ENCODE results near the gene SMYD3.

SMYD3 gene

DNA sequence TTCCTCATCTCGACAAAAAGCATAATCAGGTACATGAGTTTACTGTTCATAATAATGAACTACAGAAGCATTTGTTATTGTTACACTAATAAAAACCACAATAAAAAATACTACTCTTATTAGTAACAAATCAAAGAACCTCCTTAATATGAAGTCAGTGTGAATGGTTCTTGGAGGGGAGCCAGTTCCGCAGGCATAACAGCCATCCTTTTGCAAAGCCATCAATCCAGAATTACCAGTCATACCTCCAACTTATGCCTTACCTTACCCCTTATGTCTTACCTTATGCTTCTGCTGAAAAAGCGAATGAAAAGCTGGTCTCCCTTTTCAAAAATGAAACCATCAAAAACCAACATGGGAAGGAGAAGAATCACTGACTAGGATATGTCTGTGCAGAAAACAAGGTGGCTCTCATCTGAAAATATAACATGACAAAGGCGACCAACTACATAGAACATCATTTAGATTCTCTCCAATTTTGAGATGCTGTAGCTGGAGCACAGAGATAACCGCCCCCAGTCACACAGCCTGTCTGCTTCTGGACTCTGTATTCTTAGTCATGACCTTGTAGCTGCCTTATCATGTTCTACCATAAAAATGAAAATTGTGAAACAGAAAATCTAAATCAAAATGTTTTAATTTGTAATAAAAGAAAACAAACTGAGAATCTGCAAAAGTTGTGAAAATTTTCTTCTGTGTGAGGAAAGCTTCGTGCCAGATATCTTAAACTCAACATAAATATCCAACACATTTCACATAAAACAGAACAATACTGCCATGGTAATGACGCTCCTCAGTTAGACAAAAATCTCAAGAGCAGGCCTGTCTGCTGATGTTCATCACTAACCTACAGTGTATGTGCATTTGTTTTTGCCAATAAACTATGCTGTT lies 438.2 kb downstream of the SMYD3 start:
- H3K27me3 ChIP-seq (replicated peaks) = no peaks in the 10 kb centered on the region
- H3K4me3 ChIP-seq (ENCODE audit: low read depth, low read length) = no peak overlapping the region
- DNase-seq = no peak
- no peaks in the 10 kb centered on the region for H3K36me3 ChIP-seq (replicated peaks)
- in situ Hi-C loops (cut with HindIII; ENCODE audit: low pct_ligation_motif_present, low sequenced_read_pairs) = no loop called here
- no peak overlapping the region for H3K27ac ChIP-seq
- TF ChIP-seq, protein P1, sequence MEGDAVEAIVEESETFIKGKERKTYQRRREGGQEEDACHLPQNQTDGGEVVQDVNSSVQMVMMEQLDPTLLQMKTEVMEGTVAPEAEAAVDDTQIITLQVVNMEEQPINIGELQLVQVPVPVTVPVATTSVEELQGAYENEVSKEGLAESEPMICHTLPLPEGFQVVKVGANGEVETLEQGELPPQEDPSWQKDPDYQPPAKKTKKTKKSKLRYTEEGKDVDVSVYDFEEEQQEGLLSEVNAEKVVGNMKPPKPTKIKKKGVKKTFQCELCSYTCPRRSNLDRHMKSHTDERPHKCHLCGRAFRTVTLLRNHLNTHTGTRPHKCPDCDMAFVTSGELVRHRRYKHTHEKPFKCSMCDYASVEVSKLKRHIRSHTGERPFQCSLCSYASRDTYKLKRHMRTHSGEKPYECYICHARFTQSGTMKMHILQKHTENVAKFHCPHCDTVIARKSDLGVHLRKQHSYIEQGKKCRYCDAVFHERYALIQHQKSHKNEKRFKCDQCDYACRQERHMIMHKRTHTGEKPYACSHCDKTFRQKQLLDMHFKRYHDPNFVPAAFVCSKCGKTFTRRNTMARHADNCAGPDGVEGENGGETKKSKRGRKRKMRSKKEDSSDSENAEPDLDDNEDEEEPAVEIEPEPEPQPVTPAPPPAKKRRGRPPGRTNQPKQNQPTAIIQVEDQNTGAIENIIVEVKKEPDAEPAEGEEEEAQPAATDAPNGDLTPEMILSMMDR (IDR thresholded peaks at IDR 0.05; ENCODE audit: low read depth, low read length, missing control alignments) = no peak

DNA sequence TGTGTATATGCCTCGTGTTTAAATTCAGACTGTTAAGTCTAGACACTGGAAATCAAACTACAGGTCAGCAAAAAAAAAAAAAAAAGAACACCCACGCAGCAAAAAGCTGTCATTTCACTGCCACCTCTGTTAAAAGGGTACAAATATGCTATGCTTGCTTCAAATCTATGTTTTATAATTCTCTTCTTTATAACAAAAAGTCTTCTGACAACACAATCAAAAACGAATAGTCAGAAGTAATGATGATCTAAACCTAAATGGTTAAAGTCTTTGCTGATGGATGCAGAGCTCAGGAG lies 438.9 kb downstream of the SMYD3 start:
- no peaks in the 10 kb centered on the region for H3K27me3 ChIP-seq (replicated peaks)
- TF ChIP-seq, protein P1 (IDR thresholded peaks at IDR 0.05; ENCODE audit: low read depth, low read length, missing control alignments) = no peak
- DNase-seq = no peak
- H3K27ac ChIP-seq = no peak overlapping the region
- in situ Hi-C loops (cut with HindIII; ENCODE audit: low pct_ligation_motif_present, low sequenced_read_pairs) = no loop called here
- H3K36me3 ChIP-seq (replicated peaks) = no peaks in the 10 kb centered on the region
- H3K4me3 ChIP-seq (ENCODE audit: low read depth, low read length) = no peak overlapping the region

DNA sequence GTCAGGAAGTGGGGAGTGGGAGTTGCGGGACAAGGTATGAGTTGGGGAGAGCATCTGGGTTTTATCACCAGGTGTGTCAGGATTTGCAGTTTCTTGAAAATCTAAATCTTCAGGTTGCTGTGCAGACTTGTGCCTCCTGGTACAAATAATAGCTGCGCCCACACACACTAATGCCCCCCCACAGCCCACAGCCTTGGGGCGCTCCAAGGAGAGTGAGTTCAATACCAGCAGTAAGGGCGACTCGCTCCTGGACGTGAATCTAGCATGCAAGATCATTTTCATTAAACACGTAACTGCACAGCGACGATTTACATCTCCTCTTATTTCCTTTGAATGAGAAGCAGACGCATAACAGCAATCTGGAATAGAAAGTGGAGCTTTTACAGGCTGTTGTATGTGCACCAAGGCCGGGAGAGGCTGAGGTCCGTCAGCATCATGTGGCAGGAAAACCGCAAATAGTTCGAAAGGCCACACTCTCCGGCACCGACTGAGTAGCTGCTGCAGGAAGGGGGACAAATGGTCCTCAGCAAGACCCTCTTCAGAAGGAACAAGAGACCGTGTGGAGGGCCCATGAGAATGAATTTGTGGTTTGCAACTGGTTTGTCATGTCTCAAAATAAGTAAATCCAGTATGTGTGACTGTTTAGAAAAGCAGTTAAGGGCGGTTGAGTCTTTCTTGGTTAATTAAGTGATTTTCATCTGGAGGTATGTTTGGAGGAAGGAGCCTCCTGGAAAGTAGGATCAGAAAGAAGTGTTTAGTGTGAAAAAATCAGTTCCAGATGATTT lies 439.5 kb downstream of the SMYD3 start:
- TF ChIP-seq, protein P1 (IDR thresholded peaks at IDR 0.05; ENCODE audit: low read depth, low read length, missing control alignments) = no peak
- no peak overlapping the region for H3K4me3 ChIP-seq (ENCODE audit: low read depth, low read length)
- no peak for DNase-seq

DNA sequence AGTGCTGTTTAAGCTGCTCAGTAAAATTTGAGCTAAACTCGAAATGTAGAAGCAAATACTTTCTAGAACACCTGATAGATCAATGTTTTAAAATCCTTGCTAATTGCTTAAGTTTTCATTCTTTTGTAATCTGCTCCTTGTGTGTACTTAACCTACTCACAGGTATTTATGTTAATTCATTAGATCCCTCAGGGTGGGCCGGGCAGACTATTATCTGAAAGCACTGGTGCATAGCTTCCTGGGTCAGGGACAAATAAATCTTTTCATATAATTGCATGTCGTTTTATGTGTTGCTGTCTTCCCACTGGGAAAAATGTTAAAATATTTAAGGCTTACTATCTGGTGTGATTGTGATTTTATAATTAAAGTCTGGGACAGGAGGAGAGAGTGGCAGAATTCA lies 440.5 kb downstream of the SMYD3 start:
- TF ChIP-seq, protein P1 (IDR thresholded peaks at IDR 0.05; ENCODE audit: low read depth, low read length, missing control alignments) = no peak
- Histone ChIP-seq H3K36me3 (replicated peaks) (no peaks in the 10 kb centered on the region), H3K4me3 (ENCODE audit: low read depth, low read length) (no peak overlapping the region), H3K27ac (no peak overlapping the region), H3K27me3 (replicated peaks) (no peaks in the 10 kb centered on the region)
- in situ Hi-C loops (cut with HindIII; ENCODE audit: low pct_ligation_motif_present, low sequenced_read_pairs) = no loop called here
- no peak for DNase-seq

More for the DNA sequence above, 439.5 kb downstream of the SMYD3 start:
- no peaks in the 10 kb centered on the region for H3K36me3 ChIP-seq (replicated peaks)
- H3K27me3 ChIP-seq (replicated peaks) = no peaks in the 10 kb centered on the region
- in situ Hi-C loops (cut with HindIII; ENCODE audit: low pct_ligation_motif_present, low sequenced_read_pairs) = no loop called here
- no peak overlapping the region for H3K27ac ChIP-seq

DNA sequence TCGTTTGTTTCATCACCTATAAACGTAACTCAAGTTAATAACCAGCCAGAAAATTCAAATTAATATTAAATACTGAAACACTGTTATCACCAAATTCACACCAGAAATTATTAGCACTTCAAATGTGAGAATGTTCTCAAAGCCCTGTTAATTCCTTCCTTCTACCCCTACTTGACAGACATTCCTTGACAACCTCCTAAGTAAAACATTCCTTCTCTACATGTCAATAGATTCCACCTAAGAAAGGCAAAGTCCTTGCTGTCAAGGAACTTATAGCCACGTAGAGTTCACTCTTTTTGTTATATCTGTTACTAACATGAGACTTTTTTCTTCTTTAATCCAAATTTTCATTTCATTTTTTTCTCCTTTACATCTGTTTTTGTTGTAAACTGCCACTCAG lies 441.5 kb downstream of the SMYD3 start:
- TF ChIP-seq, protein P1 (IDR thresholded peaks at IDR 0.05; ENCODE audit: low read depth, low read length, missing control alignments) = no peak
- no peak for DNase-seq

More for the DNA sequence above, 441.5 kb downstream of the SMYD3 start:
- Histone ChIP-seq H3K27me3 (replicated peaks) (no peaks in the 10 kb centered on the region), H3K27ac (no peak overlapping the region), H3K36me3 (replicated peaks) (no peaks in the 10 kb centered on the region), H3K4me3 (ENCODE audit: low read depth, low read length) (no peak overlapping the region)
- in situ Hi-C loops (cut with HindIII; ENCODE audit: low pct_ligation_motif_present, low sequenced_read_pairs) = no loop called here
